Measurements from ENCODE around the gene XPO1. TPM values are rescaled to one million over a fixed set of nuclear protein-coding genes. Genes with fewer than 3 reads are reported as not detected.

Gene XPO1
- total and polyA plus RNA-seq, 2 donors (not counting 1 experiment from before 2014, with no cell fraction given) = 91.8 to 348 TPM

DNA sequence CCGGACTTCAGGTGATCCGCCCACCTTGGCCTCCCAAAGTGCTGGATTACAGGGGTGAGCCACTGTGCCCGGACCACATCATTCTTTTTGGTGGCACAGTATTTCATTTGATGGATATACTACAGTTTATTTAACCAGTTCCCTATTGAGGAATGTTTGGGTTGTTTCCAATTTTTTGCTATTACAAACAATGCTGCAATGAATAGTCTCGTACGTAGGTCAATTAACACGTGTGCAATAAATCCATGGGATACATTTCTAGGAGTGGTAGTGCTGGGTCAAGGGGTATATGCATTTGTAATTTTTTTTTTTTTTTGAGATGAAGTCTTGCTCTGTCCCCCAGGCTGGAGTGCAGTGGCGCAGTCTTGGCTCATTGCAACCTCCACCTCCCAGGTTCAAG is 28.4 kb upstream of the XPO1 start:
- peak; percentile 2 to 31 for DNase-seq (ENCODE audit: low read depth in 2 of 2)
- Histone ChIP-seq H3K36me3 (ENCODE audit: control insufficient read depth, insufficient read depth, low read length) (no peaks in the 10 kb centered on the region), H3K79me2 (ENCODE audit: control insufficient read depth, insufficient read depth, low read length) (no peaks in the 10 kb centered on the region), H3K27ac (ENCODE audit: insufficient read depth, low read length) (no peak overlapping the region), H2AFZ (ENCODE audit: low read length) (no peak overlapping the region), H4K20me1 (ENCODE audit: control insufficient read depth, extremely low read depth, insufficient read depth, low read length) (no peaks in the 10 kb centered on the region), H3K4me1 (ENCODE audit: control insufficient read depth, extremely low read depth, insufficient read depth, low read length) (no peaks in the 10 kb centered on the region), H3K4me3 (replicated peaks in 1 of 4; ENCODE audit: control extremely low read depth in 1 of 4, insufficient read depth in 1 of 4, low read depth in 3 of 4, low read length in 4 of 4) (no peak overlapping the region), H3K9me3 (ENCODE audit: control insufficient read depth, insufficient read depth, low read depth, low read length) (no peaks in the 10 kb centered on the region), H3K9ac (ENCODE audit: insufficient read depth, low read length) (no peak overlapping the region), H3K4me2 (ENCODE audit: extremely low read depth, insufficient read depth, low read length) (no peak overlapping the region), H3K27me3 (ENCODE audit: control insufficient read depth, insufficient read depth, low read length) (peaks cover 4% of the 10 kb centered on the region)
- TF ChIP-seq, protein P1, sequence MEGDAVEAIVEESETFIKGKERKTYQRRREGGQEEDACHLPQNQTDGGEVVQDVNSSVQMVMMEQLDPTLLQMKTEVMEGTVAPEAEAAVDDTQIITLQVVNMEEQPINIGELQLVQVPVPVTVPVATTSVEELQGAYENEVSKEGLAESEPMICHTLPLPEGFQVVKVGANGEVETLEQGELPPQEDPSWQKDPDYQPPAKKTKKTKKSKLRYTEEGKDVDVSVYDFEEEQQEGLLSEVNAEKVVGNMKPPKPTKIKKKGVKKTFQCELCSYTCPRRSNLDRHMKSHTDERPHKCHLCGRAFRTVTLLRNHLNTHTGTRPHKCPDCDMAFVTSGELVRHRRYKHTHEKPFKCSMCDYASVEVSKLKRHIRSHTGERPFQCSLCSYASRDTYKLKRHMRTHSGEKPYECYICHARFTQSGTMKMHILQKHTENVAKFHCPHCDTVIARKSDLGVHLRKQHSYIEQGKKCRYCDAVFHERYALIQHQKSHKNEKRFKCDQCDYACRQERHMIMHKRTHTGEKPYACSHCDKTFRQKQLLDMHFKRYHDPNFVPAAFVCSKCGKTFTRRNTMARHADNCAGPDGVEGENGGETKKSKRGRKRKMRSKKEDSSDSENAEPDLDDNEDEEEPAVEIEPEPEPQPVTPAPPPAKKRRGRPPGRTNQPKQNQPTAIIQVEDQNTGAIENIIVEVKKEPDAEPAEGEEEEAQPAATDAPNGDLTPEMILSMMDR (conservative IDR thresholded peaks at IDR 0.05 in 1 of 2, IDR thresholded peaks at IDR 0.05 in 1 of 2; ENCODE audit: low read depth in 1 of 2, low read length in 2 of 2) = no peak
- TF ChIP-seq EZH2 (IDR thresholded peaks at IDR 0.05; ENCODE audit: low read length, missing control alignments) = no peak

DNA sequence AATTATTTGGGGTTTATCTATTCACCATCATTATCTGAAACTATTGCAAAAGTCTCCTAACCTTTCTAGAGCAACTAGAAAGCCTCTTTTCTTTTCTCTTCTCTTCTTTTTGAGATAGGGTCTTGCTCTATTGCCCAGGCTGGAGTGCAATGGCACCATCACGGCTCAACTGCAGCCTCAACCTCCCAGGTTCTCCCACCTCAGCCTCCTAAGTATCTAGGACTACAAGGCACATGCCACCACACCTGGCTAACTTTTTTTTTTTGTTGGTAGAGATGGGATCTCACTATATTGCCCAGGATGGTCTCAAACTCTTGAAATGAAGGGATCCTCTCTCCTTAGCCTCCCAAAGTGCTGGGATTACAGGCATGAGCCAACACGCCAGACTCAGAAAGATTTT is 24.5 kb upstream of the XPO1 start:
- no peak overlapping the region for H3K27ac ChIP-seq (ENCODE audit: insufficient read depth, low read length)
- no peaks in the 10 kb centered on the region for H3K4me1 ChIP-seq (ENCODE audit: control insufficient read depth, extremely low read depth, insufficient read depth, low read length)
- no peak overlapping the region for H3K4me3 ChIP-seq (replicated peaks in 1 of 4; ENCODE audit: control extremely low read depth in 1 of 4, insufficient read depth in 1 of 4, low read depth in 3 of 4, low read length in 4 of 4)
- H3K79me2 ChIP-seq (ENCODE audit: control insufficient read depth, insufficient read depth, low read length) = no peaks in the 10 kb centered on the region
- no peak for TF ChIP-seq EZH2 (IDR thresholded peaks at IDR 0.05; ENCODE audit: low read length, missing control alignments)
- TF ChIP-seq, protein P1 (conservative IDR thresholded peaks at IDR 0.05 in 1 of 2, IDR thresholded peaks at IDR 0.05 in 1 of 2; ENCODE audit: low read depth in 1 of 2, low read length in 2 of 2) = no peak
- no peak overlapping the region for H3K4me2 ChIP-seq (ENCODE audit: extremely low read depth, insufficient read depth, low read length)
- no peak overlapping the region for H2AFZ ChIP-seq (ENCODE audit: low read length)
- no peak overlapping the region for H3K9ac ChIP-seq (ENCODE audit: insufficient read depth, low read length)
- no peak for DNase-seq (ENCODE audit: low read depth in 2 of 2)
- H3K27me3 ChIP-seq (ENCODE audit: control insufficient read depth, insufficient read depth, low read length) = peaks cover 4% of the 10 kb centered on the region
- H4K20me1 ChIP-seq (ENCODE audit: control insufficient read depth, extremely low read depth, insufficient read depth, low read length) = no peaks in the 10 kb centered on the region
- no peaks in the 10 kb centered on the region for H3K9me3 ChIP-seq (ENCODE audit: control insufficient read depth, insufficient read depth, low read depth, low read length)
- H3K36me3 ChIP-seq (ENCODE audit: control insufficient read depth, insufficient read depth, low read length) = no peaks in the 10 kb centered on the region

GRCh38 chr2:61558160-61558559 is 20.0 kb upstream of the XPO1 start:
- H3K36me3 ChIP-seq (ENCODE audit: control insufficient read depth, insufficient read depth, low read length) = no peaks in the 10 kb centered on the region
- no peak overlapping the region for H3K9ac ChIP-seq (ENCODE audit: insufficient read depth, low read length)
- H3K79me2 ChIP-seq (ENCODE audit: control insufficient read depth, insufficient read depth, low read length) = no peaks in the 10 kb centered on the region
- H3K4me2 ChIP-seq (ENCODE audit: extremely low read depth, insufficient read depth, low read length) = no peak overlapping the region
- DNase-seq (ENCODE audit: low read depth in 2 of 2) = no peak
- H3K4me3 ChIP-seq (replicated peaks in 1 of 4; ENCODE audit: control extremely low read depth in 1 of 4, insufficient read depth in 1 of 4, low read depth in 3 of 4, low read length in 4 of 4) = no peak overlapping the region
- no peaks in the 10 kb centered on the region for H3K27me3 ChIP-seq (ENCODE audit: control insufficient read depth, insufficient read depth, low read length)
- no peaks in the 10 kb centered on the region for H4K20me1 ChIP-seq (ENCODE audit: control insufficient read depth, extremely low read depth, insufficient read depth, low read length)
- H3K9me3 ChIP-seq (ENCODE audit: control insufficient read depth, insufficient read depth, low read depth, low read length) = no peaks in the 10 kb centered on the region
- H2AFZ ChIP-seq (ENCODE audit: low read length) = no peak overlapping the region
- no peak overlapping the region for H3K27ac ChIP-seq (ENCODE audit: insufficient read depth, low read length)
- TF ChIP-seq EZH2 (IDR thresholded peaks at IDR 0.05; ENCODE audit: low read length, missing control alignments) = no peak
- TF ChIP-seq, protein P1 (conservative IDR thresholded peaks at IDR 0.05 in 1 of 2, IDR thresholded peaks at IDR 0.05 in 1 of 2; ENCODE audit: low read depth in 1 of 2, low read length in 2 of 2) = no peak
- H3K4me1 ChIP-seq (ENCODE audit: control insufficient read depth, extremely low read depth, insufficient read depth, low read length) = no peaks in the 10 kb centered on the region

Data from fibroblast of lung (primary cell).